ENCODE results near the gene HAUS8. TPM values are rescaled to one million over a fixed set of nuclear protein-coding genes. Genes with fewer than 3 reads are reported as not detected.
A peak's percentile ranks its signal among the peaks of the same experiment; 100 is the strongest.

Gene HAUS8
- total RNA-seq, result 1 to 10 TPM; 1.6 to 2.3 TPM

- WGBS, 2 donors, result 0% methylated on average over 36 to 100 of the region's 103 CpGs
- H3K4me1 ChIP-seq, result peaks cover 33% of the 10 kb centered on the region
- peak within 1 kb of the TSS; percentile 50 to 81 for H3K4me3 ChIP-seq
- TF ChIP-seq CTCF (IDR thresholded peaks at IDR 0.05) (peak in 1 of 7 experiments; percentile 23), POLR2A (IDR thresholded peaks at IDR 0.05) (peak; percentile 8 to 64 (median 60))
- no peaks in the 10 kb centered on the region for H3K9me3 ChIP-seq
- intact Hi-C loops (cut with DNase I), result loop anchor here (10.0 kb wide), 1 partner anchor 140 kb away; the partner anchor contains the start of gene USE1
- no peaks in the 10 kb centered on the region for H3K36me3 ChIP-seq (replicated peaks in 1 of 2; ENCODE audit: insufficient read depth in 1 of 2, low read depth in 2 of 2)
- peak within 1 kb of the TSS; percentile 56 to 87 (median 74) for H3K27ac ChIP-seq
- ATAC-seq, result peak; percentile 99
- H3K27me3 ChIP-seq, result no peaks in the 10 kb centered on the region
- DNase-seq, result peak; percentile 99 to 100 (median 100)
Observed at GRCh38 chr19:17075035-17075863, at the start of gene HAUS8, which contains the start of gene MYO9B. Gene HAUS8, minus strand, starts transcription at chr19:17075452. Its CDS starts 30 bp downstream, at chr19:17075422. Gene MYO9B, plus strand, starts transcription at chr19:17075777. Its CDS starts 25,941 bp downstream, at chr19:17101718.

GRCh38 chr19:17124025-17124424, 48.8 kb upstream of the HAUS8 start:
- Histone ChIP-seq H3K27me3 (no peaks in the 10 kb centered on the region), H3K27ac (no peak overlapping the region), H3K4me1 (no peaks in the 10 kb centered on the region), H3K36me3 (replicated peaks in 1 of 2; ENCODE audit: insufficient read depth in 1 of 2, low read depth in 2 of 2) (no peaks in the 10 kb centered on the region), H3K4me3 (no peak overlapping the region), H3K9me3 (no peaks in the 10 kb centered on the region)
- ATAC-seq (no peak), DNase-seq (no peak)
- 83% methylated on average over 1 of the region's 1 CpG for WGBS, 2 donors
- TF ChIP-seq POLR2A (IDR thresholded peaks at IDR 0.05) (no peak), CTCF (IDR thresholded peaks at IDR 0.05) (no peak)
- intact Hi-C loops (cut with DNase I), result no loop called here

GRCh38 chr19:17123041-17123440, 47.8 kb upstream of the HAUS8 start:
- Histone ChIP-seq H3K36me3 (replicated peaks in 1 of 2; ENCODE audit: insufficient read depth in 1 of 2, low read depth in 2 of 2) (no peaks in the 10 kb centered on the region), H3K4me1 (no peaks in the 10 kb centered on the region), H3K4me3 (no peak overlapping the region), H3K9me3 (no peaks in the 10 kb centered on the region), H3K27me3 (no peaks in the 10 kb centered on the region), H3K27ac (no peak overlapping the region)
- DNase-seq (no peak), ATAC-seq (no peak)
- 92 to 98% methylated on average over 2 of the region's 2 CpGs for WGBS, 2 donors
- intact Hi-C loops (cut with DNase I), result no loop called here
- TF ChIP-seq CTCF (IDR thresholded peaks at IDR 0.05) (no peak), POLR2A (IDR thresholded peaks at IDR 0.05) (no peak)

- Histone ChIP-seq H3K27ac (no peak overlapping the region), H3K27me3 (no peaks in the 10 kb centered on the region), H3K36me3 (replicated peaks in 1 of 2; ENCODE audit: insufficient read depth in 1 of 2, low read depth in 2 of 2) (no peaks in the 10 kb centered on the region), H3K4me3 (no peak overlapping the region), H3K9me3 (no peaks in the 10 kb centered on the region), H3K4me1 (no peaks in the 10 kb centered on the region)
- DNase-seq, result no peak
- no peak for TF ChIP-seq POLR2A (IDR thresholded peaks at IDR 0.05)
- TF ChIP-seq CTCF (IDR thresholded peaks at IDR 0.05), result no peak
- intact Hi-C loops (cut with DNase I), result no loop called here
- WGBS, 2 donors, result 89 to 94% methylated on average over 9 of the region's 9 CpGs
- no peak for ATAC-seq
Observed at GRCh38 chr19:17121736-17122293, 46.6 kb upstream of the HAUS8 start.

Data from body of pancreas (tissue), 4 donors.